Adipose tissue (tissue), 3 donors: ENCODE data around the gene MTIF2. TPM values are rescaled to one million over a fixed set of nuclear protein-coding genes. Genes with fewer than 3 reads are reported as not detected.
"Not testable (repeated sequence)": the region's sequence is repeated elsewhere in the genome, so short reads cannot be mapped to it uniquely, and the experiment has no call there.

Experiments used
- H3K27ac ChIP-seq: one replicate; pipeline ENCODE4 v1.5.1; 2013; ENCODE audit warnings: low read depth, low read length
- WGBS, 3 donors: extraction: QIAGEN DNeasy Blood & Tissue Kit; methylation state at CpG; one replicate each; pipeline ENCODE4 v1.1.7; 2013; 5-methylcytosine and 5-hydroxymethylcytosine counted together
- polyA plus RNA-seq, 3 donors: library from polyadenylated mRNA; stranded (reverse); fragments of 200-250 nt; gene quantifications; one replicate each; pipeline ENCODE4 v1.2.3, GENCODE V29; 2013
- donor health status: healthy with polysubstance abuse.
- donor health status: Bipolar disorder and iron deficiency.
- donor health status: healthy.

MTIF2 gene
- polyA plus RNA-seq, 3 donors, result 18.8 to 22.0 (median 20.9) TPM

- 72 to 90% (median 84%) methylated on average over 5 of the region's 5 CpGs for WGBS, 3 donors
- H3K27ac ChIP-seq, result no peak overlapping the region
Observed at GRCh38 chr2:55247025-55247424, 22.0 kb downstream of the MTIF2 start.

GRCh38 chr2:55245411-55245810 is 23.6 kb downstream of the MTIF2 start:
- 87 to 91% (median 89%) methylated on average over 5 of the region's 5 CpGs for WGBS, 3 donors
- H3K27ac ChIP-seq, result no peak overlapping the region

- 64 to 81% (median 76%) methylated on average over 1 of the region's 1 CpG for WGBS, 3 donors
- no peak overlapping the region for H3K27ac ChIP-seq
Observed at GRCh38 chr2:55242617-55243016, 26.4 kb downstream of the MTIF2 start.

GRCh38 chr2:55241582-55241981 is 27.4 kb downstream of the MTIF2 start:
- 90 to 93% (median 91%) methylated on average over 8 of the region's 8 CpGs for WGBS, 3 donors
- H3K27ac ChIP-seq, result not testable (repeated sequence)

- H3K27ac ChIP-seq, result no peak overlapping the region
- WGBS, 3 donors, result 52 to 76% (median 71%) methylated on average over 4 of the region's 4 CpGs
Observed at GRCh38 chr2:55239656-55240222, 29.3 kb downstream of the MTIF2 start.

GRCh38 chr2:55236992-55237543 is 32.0 kb downstream of the MTIF2 start:
- 84 to 86% (median 85%) methylated on average over 2 of the region's 2 CpGs for WGBS, 3 donors

GRCh38 chr2:55235724-55236538 is 33.1 kb downstream of the MTIF2 start:
- no peak overlapping the region for H3K27ac ChIP-seq
- WGBS, 3 donors, result 66 to 90% (median 90%) methylated on average over 3 of the region's 3 CpGs

More at GRCh38 chr2:55236992-55237543, 32.0 kb downstream of the MTIF2 start:
- no peak overlapping the region for H3K27ac ChIP-seq

- no peak overlapping the region for H3K27ac ChIP-seq
- WGBS, 3 donors, result 65 to 81% (median 77%) methylated on average over 7 of the region's 7 CpGs
Observed at GRCh38 chr2:55233658-55233940, 35.4 kb downstream of the MTIF2 start.

GRCh38 chr2:55232863-55233657 is 36.0 kb downstream of the MTIF2 start:
- 3 to 7% (median 7%) methylated on average over 33 of the region's 33 CpGs for WGBS, 3 donors
- H3K27ac ChIP-seq, result no peak overlapping the region

- 0% methylated on average over 37 of the region's 37 CpGs for WGBS, 3 donors
- H3K27ac ChIP-seq, result no peak within 1 kb of the TSS
Observed at GRCh38 chr2:55232084-55232862, 36.8 kb downstream of the MTIF2 start, which contains the start of the genes CLHC1 and RPS27A. Gene CLHC1, minus strand, starts transcription at chr2:55232293. Its CDS starts 9,882 bp downstream, at chr2:55222411. Gene RPS27A, plus strand, starts transcription at chr2:55232688. Its CDS starts 137 bp downstream, at chr2:55232825.

- WGBS, 3 donors, result 6 to 7% (median 6%) methylated on average over 12 to 13 of the region's 13 CpGs
- H3K27ac ChIP-seq, result no peak overlapping the region
Observed at GRCh38 chr2:55231546-55232083, 37.4 kb downstream of the MTIF2 start.

- no peak overlapping the region for H3K27ac ChIP-seq
- 96 to 99% (median 97%) methylated on average over 3 of the region's 3 CpGs for WGBS, 3 donors
Observed at GRCh38 chr2:55230551-55230950, 38.5 kb downstream of the MTIF2 start.

- 93 to 97% (median 95%) methylated on average over 2 of the region's 2 CpGs for WGBS, 3 donors
- H3K27ac ChIP-seq, result no peak overlapping the region
Observed at GRCh38 chr2:55229221-55229620, 39.8 kb downstream of the MTIF2 start.

GRCh38 chr2:55228226-55228563 is 40.8 kb downstream of the MTIF2 start:
- no peak overlapping the region for H3K27ac ChIP-seq

GRCh38 chr2:55227437-55228225 is 41.4 kb downstream of the MTIF2 start:
- 69 to 83% (median 70%) methylated on average over 7 of the region's 7 CpGs for WGBS, 3 donors
- H3K27ac ChIP-seq, result not testable (repeated sequence)

- 77 to 89% (median 84%) methylated on average over 19 of the region's 19 CpGs for WGBS, 3 donors
- no peak overlapping the region for H3K27ac ChIP-seq
Observed at GRCh38 chr2:55225481-55226020, 43.5 kb downstream of the MTIF2 start.

- WGBS, 3 donors, result 70 to 86% (median 82%) methylated on average over 19 of the region's 19 CpGs
Observed at GRCh38 chr2:55224761-55225261, 44.2 kb downstream of the MTIF2 start.

More at GRCh38 chr2:55224761-55225261, 44.2 kb downstream of the MTIF2 start:
- H3K27ac ChIP-seq, result no peak overlapping the region
